IMR-90 (cell line): ENCODE results near the gene CACNA2D3. TPM values are rescaled to one million over a fixed set of nuclear protein-coding genes. Genes with fewer than 3 reads are reported as not detected.

Experiments
- ATAC-seq: fragments of 200-7000 bp; cut with Tn5 transposase; 2 replicates; pipeline ENCODE4 v1.9.1; 2020; ENCODE audit warnings: low read depth, mild to moderate bottlenecking, moderate library complexity
- Bru-seq: library from RNA; stranded (reverse); fragments of 400-500 nt; gene quantifications from one replicate; lab custom pipeline; 2021; lab: Mats Ljungman, UMichigan
- BruChase-seq, 2 experiments: library from RNA; stranded (reverse); fragments of 400-500 nt; gene quantifications; one replicate each; lab custom pipeline; 2021; lab: Mats Ljungman, UMichigan
- BruUV-seq: library from RNA; stranded (reverse); fragments of 400-500 nt; replicated peaks from 2 replicates; lab custom pipeline; 2021; lab: Mats Ljungman, UMichigan
- CTCF ChIA-PET: fragments of 300-600 bp; formaldehyde crosslinking; extraction: SDS; loops from one replicate; lab custom pipeline; 2021; ENCODE audit warnings: antibody characterized with exemption; lab: Yijun Ruan, JAX
- POLR2A ChIA-PET: fragments of 300-600 bp; sonication (Branson Sonifier 250); formaldehyde crosslinking; loops from one replicate; lab custom pipeline; 2022; ENCODE audit warnings: antibody characterized with exemption; ENCODE audit not compliant: unreplicated experiment; lab: Charles Lee
- DNase-seq: peaks from one replicate; pipeline ENCODE4 v3.0.0; 2013
- H2AFZ ChIP-seq: replicated peaks from 2 replicates; pipeline ENCODE3; 2013; ENCODE audit warnings: low read length, mild to moderate bottlenecking; ENCODE audit not compliant: poor library complexity
- H2AK5ac ChIP-seq: 2 replicates; pipeline ENCODE4 v1.6.1; 2013; ENCODE audit warnings: low read depth, low read length, inconsistent platforms
- H2AK9ac ChIP-seq: replicated peaks from 2 replicates; pipeline ENCODE3; 2013; ENCODE audit warnings: mild to moderate bottlenecking, low read depth, low read length, moderate library complexity; ENCODE audit not compliant: poor library complexity
- H2BK120ac ChIP-seq: 2 replicates; pipeline ENCODE4 v1.6.1; 2013; ENCODE audit warnings: low read depth, low read length, inconsistent platforms
- H2BK15ac ChIP-seq: 3 replicates; pipeline ENCODE4 v1.6.1; 2013; ENCODE audit warnings: low read depth, low read length, inconsistent platforms
- H2BK20ac ChIP-seq: 2 replicates; pipeline ENCODE4 v1.6.1; 2013; ENCODE audit warnings: low read depth, mild to moderate bottlenecking, inconsistent platforms, low read length, moderate library complexity
- H2BK5ac ChIP-seq: 2 replicates; pipeline ENCODE4 v1.6.1; 2013; ENCODE audit warnings: mild to moderate bottlenecking, low read depth, low read length, inconsistent platforms; ENCODE audit not compliant: poor library complexity, severe bottlenecking
- H3K14ac ChIP-seq: replicated peaks from 2 replicates; pipeline ENCODE4 v1.6.1; 2013; ENCODE audit warnings: low read depth, low read length, inconsistent platforms
- H3K18ac ChIP-seq: 2 replicates; pipeline ENCODE4 v1.6.1; 2013; ENCODE audit warnings: low read depth, low read length, control low read depth
- H3K23ac ChIP-seq: 2 replicates; pipeline ENCODE4 v1.6.1; 2013; ENCODE audit warnings: low read depth, low read length, inconsistent platforms
- H3K27ac ChIP-seq: 2 replicates; pipeline ENCODE4 v1.5.1; 2013; ENCODE audit warnings: mild to moderate bottlenecking, control low read depth, low read length; ENCODE audit not compliant: insufficient read depth
- H3K27me3 ChIP-seq: 2 replicates; pipeline ENCODE4 v1.6.1; 2013; ENCODE audit warnings: low read length; ENCODE audit not compliant: control insufficient read depth, insufficient read depth
- H3K36me3 ChIP-seq: 2 replicates; pipeline ENCODE4 v1.6.1; 2013; ENCODE audit warnings: low read length, mixed read lengths; ENCODE audit not compliant: control insufficient read depth, insufficient read depth
- H3K4ac ChIP-seq: 2 replicates; pipeline ENCODE4 v1.6.1; 2013; ENCODE audit warnings: low read depth, low read length, inconsistent platforms
- H3K4me1 ChIP-seq: 2 replicates; pipeline ENCODE4 v1.6.1; 2013; ENCODE audit warnings: low read length, mixed read lengths; ENCODE audit not compliant: control insufficient read depth, insufficient read depth
- H3K4me2 ChIP-seq: 2 replicates; pipeline ENCODE4 v1.6.1; 2013; ENCODE audit warnings: low read depth, mild to moderate bottlenecking, control low read depth, low read length, moderate library complexity
- H3K4me3 ChIP-seq: 2 replicates; pipeline ENCODE4 v1.5.1; 2013; ENCODE audit warnings: low read depth, mild to moderate bottlenecking, control low read depth, low read length, moderate library complexity; ENCODE audit not compliant: insufficient read depth
- H3K56ac ChIP-seq: 2 replicates; pipeline ENCODE4 v1.6.1; 2013; ENCODE audit warnings: low read length, inconsistent platforms; ENCODE audit not compliant: insufficient read depth; ENCODE audit errors: extremely low read depth
- H3K79me1 ChIP-seq, 2 experiments: 2 replicates each; pipeline ENCODE4 v1.6.1; 2013; ENCODE audit warnings: low read length in 2 of 2, inconsistent platforms in 1 of 2, low read depth in 1 of 2
- H3K9ac ChIP-seq: 2 replicates; pipeline ENCODE4 v1.6.1; 2013; ENCODE audit warnings: low read depth, low read length, control low read depth
- H3K9me1 ChIP-seq: 2 replicates; pipeline ENCODE4 v1.6.1; 2013; ENCODE audit warnings: low read length, inconsistent platforms; ENCODE audit not compliant: insufficient read depth
- H3K9me3 ChIP-seq: 2 replicates; pipeline ENCODE4 v1.6.1; 2013; ENCODE audit warnings: low read length; ENCODE audit not compliant: control insufficient read depth, insufficient read depth
- H4K20me1 ChIP-seq: 2 replicates; pipeline ENCODE4 v1.6.1; 2013; ENCODE audit warnings: low read length, inconsistent platforms; ENCODE audit not compliant: insufficient read depth
- H4K5ac ChIP-seq: 2 replicates; pipeline ENCODE4 v1.6.1; 2013; ENCODE audit warnings: mild to moderate bottlenecking, low read depth, low read length, control low read depth
- H4K8ac ChIP-seq, 2 experiments: 2 replicates each; pipeline ENCODE4 v1.6.1; 2013; ENCODE audit warnings: low read depth in 2 of 2, low read length in 2 of 2, control low read depth in 1 of 2, inconsistent platforms in 1 of 2
- H4K91ac ChIP-seq: 2 replicates; pipeline ENCODE4 v1.6.1; 2013; ENCODE audit warnings: low read depth, low read length, inconsistent platforms; ENCODE audit not compliant: insufficient read depth
- BHLHE40 ChIP-seq: fragments of 150-350 bp; IDR thresholded peaks from 2 replicates; pipeline ENCODE4 v1.6.1; 2016; ENCODE audit warnings: mild to moderate bottlenecking, low read depth, low read length
- CEBPB ChIP-seq: IDR thresholded peaks from 2 replicates; pipeline ENCODE4 v1.6.1; 2012; ENCODE audit warnings: low read depth, low read length, improper control_type of control experiment
- CHD1 ChIP-seq: IDR thresholded peaks from 2 replicates; pipeline ENCODE4 v1.6.1; 2012; ENCODE audit warnings: low read depth, low read length, improper control_type of control experiment
- FOS ChIP-seq: fragments of 150-350 bp; IDR thresholded peaks from 2 replicates; pipeline ENCODE4 v1.6.1; 2016; ENCODE audit warnings: low read depth, low read length
- MAFK ChIP-seq: IDR thresholded peaks from 2 replicates; pipeline ENCODE4 v1.6.1; 2012; ENCODE audit warnings: low read depth, low read length, improper control_type of control experiment
- MAZ ChIP-seq: IDR thresholded peaks from 2 replicates; pipeline ENCODE4 v1.6.1; 2012; ENCODE audit warnings: low read depth, mild to moderate bottlenecking, low read length, improper control_type of control experiment, moderate library complexity, borderline replicate concordance
- NFE2L2 ChIP-seq: fragments of 150-350 bp; IDR thresholded peaks from 2 replicates; pipeline ENCODE4 v1.6.1; 2016; ENCODE audit warnings: low read depth, mild to moderate bottlenecking, low read length
- POLR2A ChIP-seq: IDR thresholded peaks from 2 replicates; pipeline ENCODE4 v1.6.1; 2012; ENCODE audit warnings: mild to moderate bottlenecking, low read depth, low read length
- RAD21 ChIP-seq: IDR thresholded peaks from 2 replicates; pipeline ENCODE4 v1.6.1; 2012; ENCODE audit warnings: low read length, improper control_type of control experiment
- RFX5 ChIP-seq: IDR thresholded peaks from 2 replicates; pipeline ENCODE4 v1.8.0; 2012; ENCODE audit warnings: low read depth, mild to moderate bottlenecking, low read length, moderate library complexity
- SMC3 ChIP-seq: fragments of 150-350 bp; IDR thresholded peaks from 2 replicates; pipeline ENCODE4 v1.6.1; 2016; ENCODE audit warnings: low read depth, mild to moderate bottlenecking, antibody characterized with exemption, low read length, moderate library complexity
- WGBS, 2 experiments: methylation state at CpG; one replicate each; pipeline versions ENCODE4 v1.1.5 to v1.1.7; 2013; ENCODE audit warnings: missing lambda C conversion rate in 2 of 2; ENCODE audit not compliant: insufficient read length in 1 of 2; ENCODE audit errors: extremely low coverage in 2 of 2; 5-methylcytosine and 5-hydroxymethylcytosine counted together
- dilution Hi-C: fragments of 300-500 bp; cut with HindIII; formaldehyde crosslinking; loops from one replicate; pipeline ENCODE4 v1.14.3; 2018; ENCODE audit warnings: low sequenced_read_pairs; ENCODE audit not compliant: unreplicated experiment
- in situ Hi-C: fragments of 300-500 bp; cut with MboI; formaldehyde crosslinking; loops from 3 replicates; pipeline ENCODE4 v1.14.3; 2019; ENCODE audit warnings: low sequenced_read_pairs, inconsistent platforms, mixed read lengths
- intact Hi-C: fragments of 100-400 bp; cut with micrococcal nuclease; formaldehyde crosslinking; loops from 2 replicates; pipeline ENCODE4 v1.10.0; 2022
- long read RNA-seq: library from polyadenylated mRNA; unstranded; transcript quantifications from one replicate; pipeline ENCODE4 v2.0.0, GENCODE V29; 2021; ENCODE audit not compliant: unreplicated experiment
- polyA plus RNA-seq, 3 experiments: library from polyadenylated mRNA; depleted of rRNA; stranded (reverse); fragments of >200 nt; gene quantifications; 2 replicates each; pipeline ENCODE4 v1.2.3, GENCODE V29; 2012; ENCODE audit warnings: low replicate concordance in 1 of 3
- total RNA-seq: library from RNA; depleted of rRNA; stranded (reverse); fragments of >200 nt; gene quantifications from 2 replicates; pipeline ENCODE4 v1.2.3, GENCODE V29; 2012; rRNA removed
- TF ChIP-seq, protein P1 (sequence below): conservative IDR thresholded peaks from 2 replicates; pipeline ENCODE4 v1.5.1; 2012; ENCODE audit warnings: mild to moderate bottlenecking, low read depth, low read length, improper control_type of control experiment
- TF ChIP-seq, protein P2 (sequence below): fragments of 150-350 bp; IDR thresholded peaks from 2 replicates; pipeline ENCODE4 v1.6.1; 2017; ENCODE audit warnings: mild to moderate bottlenecking, antibody characterized with exemption, low read length, low read depth
- TF ChIP-seq, protein P3 (sequence below): fragments of 150-350 bp; IDR thresholded peaks from 2 replicates; pipeline ENCODE4 v1.6.1; 2016; ENCODE audit warnings: low read depth, mild to moderate bottlenecking, low read length, moderate library complexity, borderline replicate concordance

Gene CACNA2D3
- total RNA-seq (0.28 and 0.36 TPM in 2 replicates), polyA plus RNA-seq (2012; rRNA removed) (0.41 and 0.50 TPM in 2 replicates), Bru-seq, nascent RNA (percentile 15 among the genes with signal in this experiment), BruChase-seq, experiment 1, labeled RNA remaining after a 6-hour chase (percentile 11 among the genes with signal in this experiment), BruChase-seq, experiment 2, labeled RNA remaining after a 2-hour chase (percentile 9 among the genes with signal in this experiment)
- polyA plus RNA-seq (2012; cell fraction: cytosol; rRNA removed): 0.21 and 0.30 TPM in 2 replicates
- 0.20 and 1.7 TPM in 2 replicates for polyA plus RNA-seq (2012; cell fraction: nucleus; rRNA removed; ENCODE audit: low replicate concordance)
- long read RNA-seq, partial matches to known transcripts: 0 of 1 reads
- long read RNA-seq, other reads (novel, unspliced or antisense): 1 of 1 reads

GRCh38 chr3:54122324-54123002, at the start of gene CACNA2D3:
CACNA2D3 (plus strand) TSS chr3:54122552.
- H3K23ac ChIP-seq: no peak within 1 kb of the TSS
- H2BK15ac ChIP-seq: no peak within 1 kb of the TSS
- H3K18ac ChIP-seq: no peak within 1 kb of the TSS
- intact Hi-C loops: no loop called here
- H2AK5ac ChIP-seq: no peak within 1 kb of the TSS
- POLR2A ChIA-PET: no interaction called here
- no peak within 1 kb of the TSS for H4K5ac ChIP-seq
- no peak within 1 kb of the TSS for H3K4ac ChIP-seq
- no peaks in the 10 kb centered on the region for H3K4me1 ChIP-seq
- H4K20me1 ChIP-seq: no peaks in the 10 kb centered on the region
- no peak for DNase-seq
- no peak within 1 kb of the TSS for H2BK5ac ChIP-seq
- no peak within 1 kb of the TSS for H3K14ac ChIP-seq
- H3K56ac ChIP-seq: no peak within 1 kb of the TSS
- peak; percentile 30 for ATAC-seq
- BruUV-seq: no TSS peak
- H2AK9ac ChIP-seq: no peak within 1 kb of the TSS
- no peak within 1 kb of the TSS for H2AFZ ChIP-seq
- CTCF ChIA-PET: no interaction called here
- in situ Hi-C loops: no loop called here
- H3K36me3 ChIP-seq: no peaks in the 10 kb centered on the region
- H2BK120ac ChIP-seq: no peak within 1 kb of the TSS
- no peaks in the 10 kb centered on the region for H3K9me3 ChIP-seq
- H3K79me1 ChIP-seq: no peaks in the 10 kb centered on the region
- H4K91ac ChIP-seq: no peak within 1 kb of the TSS
- no peak within 1 kb of the TSS for H3K9ac ChIP-seq
- dilution Hi-C loops: no loop called here
- no peaks in the 10 kb centered on the region for H3K9me1 ChIP-seq
- no peak within 1 kb of the TSS for H4K8ac ChIP-seq
- H3K27ac ChIP-seq: no peak within 1 kb of the TSS
- no peak within 1 kb of the TSS for H3K4me3 ChIP-seq
- peaks cover 33% of the 10 kb centered on the region for H3K27me3 ChIP-seq
- WGBS, 2 experiments: 3% methylated on average over 16 of the region's 100 CpGs; no CpG with 5 or more reads in 1 of the 2 experiments
- H3K4me2 ChIP-seq: peak within 1 kb of the TSS; percentile 63; the same call in 1 of the 2 replicates
- no peak within 1 kb of the TSS for H2BK20ac ChIP-seq
- TF ChIP-seq POLR2A (no peak), RAD21 (no peak), NFE2L2 (no peak), CHD1 (no peak), BHLHE40 (no peak), FOS (no peak), RFX5 (no peak), MAFK (no peak), SMC3 (no peak), MAZ (no peak), CEBPB (no peak)
- TF ChIP-seq, protein P1, sequence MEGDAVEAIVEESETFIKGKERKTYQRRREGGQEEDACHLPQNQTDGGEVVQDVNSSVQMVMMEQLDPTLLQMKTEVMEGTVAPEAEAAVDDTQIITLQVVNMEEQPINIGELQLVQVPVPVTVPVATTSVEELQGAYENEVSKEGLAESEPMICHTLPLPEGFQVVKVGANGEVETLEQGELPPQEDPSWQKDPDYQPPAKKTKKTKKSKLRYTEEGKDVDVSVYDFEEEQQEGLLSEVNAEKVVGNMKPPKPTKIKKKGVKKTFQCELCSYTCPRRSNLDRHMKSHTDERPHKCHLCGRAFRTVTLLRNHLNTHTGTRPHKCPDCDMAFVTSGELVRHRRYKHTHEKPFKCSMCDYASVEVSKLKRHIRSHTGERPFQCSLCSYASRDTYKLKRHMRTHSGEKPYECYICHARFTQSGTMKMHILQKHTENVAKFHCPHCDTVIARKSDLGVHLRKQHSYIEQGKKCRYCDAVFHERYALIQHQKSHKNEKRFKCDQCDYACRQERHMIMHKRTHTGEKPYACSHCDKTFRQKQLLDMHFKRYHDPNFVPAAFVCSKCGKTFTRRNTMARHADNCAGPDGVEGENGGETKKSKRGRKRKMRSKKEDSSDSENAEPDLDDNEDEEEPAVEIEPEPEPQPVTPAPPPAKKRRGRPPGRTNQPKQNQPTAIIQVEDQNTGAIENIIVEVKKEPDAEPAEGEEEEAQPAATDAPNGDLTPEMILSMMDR: no peak
- TF ChIP-seq, protein P2, sequence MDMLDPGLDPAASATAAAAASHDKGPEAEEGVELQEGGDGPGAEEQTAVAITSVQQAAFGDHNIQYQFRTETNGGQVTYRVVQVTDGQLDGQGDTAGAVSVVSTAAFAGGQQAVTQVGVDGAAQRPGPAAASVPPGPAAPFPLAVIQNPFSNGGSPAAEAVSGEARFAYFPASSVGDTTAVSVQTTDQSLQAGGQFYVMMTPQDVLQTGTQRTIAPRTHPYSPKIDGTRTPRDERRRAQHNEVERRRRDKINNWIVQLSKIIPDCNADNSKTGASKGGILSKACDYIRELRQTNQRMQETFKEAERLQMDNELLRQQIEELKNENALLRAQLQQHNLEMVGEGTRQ: no peak
- TF ChIP-seq, protein P3, sequence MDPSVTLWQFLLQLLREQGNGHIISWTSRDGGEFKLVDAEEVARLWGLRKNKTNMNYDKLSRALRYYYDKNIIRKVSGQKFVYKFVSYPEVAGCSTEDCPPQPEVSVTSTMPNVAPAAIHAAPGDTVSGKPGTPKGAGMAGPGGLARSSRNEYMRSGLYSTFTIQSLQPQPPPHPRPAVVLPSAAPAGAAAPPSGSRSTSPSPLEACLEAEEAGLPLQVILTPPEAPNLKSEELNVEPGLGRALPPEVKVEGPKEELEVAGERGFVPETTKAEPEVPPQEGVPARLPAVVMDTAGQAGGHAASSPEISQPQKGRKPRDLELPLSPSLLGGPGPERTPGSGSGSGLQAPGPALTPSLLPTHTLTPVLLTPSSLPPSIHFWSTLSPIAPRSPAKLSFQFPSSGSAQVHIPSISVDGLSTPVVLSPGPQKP: no peak
